ENCODE results near the gene CLEC4F.

Gene CLEC4F

GRCh38 chr2:70767079-70767698, 53.2 kb downstream of the CLEC4F start:
- no peak for TF ChIP-seq ZNF274 (IDR thresholded peaks at IDR 0.05; ENCODE audit: low read depth, low read length)
- peak overlapping the region; percentile 1; the same call in 1 of the 2 replicates for H3K4me3 ChIP-seq (ENCODE audit: low read length)

GRCh38 chr2:70766357-70767078, 53.9 kb downstream of the CLEC4F start:
- no peak overlapping the region; the same call in 1 of the 2 replicates for H3K4me3 ChIP-seq (ENCODE audit: low read length)
- no peak for TF ChIP-seq ZNF274 (IDR thresholded peaks at IDR 0.05; ENCODE audit: low read depth, low read length)

GRCh38 chr2:70765507-70765906, 54.9 kb downstream of the CLEC4F start:
- no peak overlapping the region for H3K4me3 ChIP-seq (ENCODE audit: low read length)
- no peak for TF ChIP-seq ZNF274 (IDR thresholded peaks at IDR 0.05; ENCODE audit: low read depth, low read length)

GRCh38 chr2:70759446-70759845, 61.0 kb downstream of the CLEC4F start:
- no peak overlapping the region for H3K4me3 ChIP-seq (ENCODE audit: low read length)
- no peak for TF ChIP-seq ZNF274 (IDR thresholded peaks at IDR 0.05; ENCODE audit: low read depth, low read length)

Measured in GM08714 (cell line).